Measurements from ENCODE around the gene CMTM2. TPM values are rescaled to one million over a fixed set of nuclear protein-coding genes. Genes with fewer than 3 reads are reported as not detected.
"Not testable (repeated sequence)": the region's sequence is repeated elsewhere in the genome, so short reads cannot be mapped to it uniquely, and the experiment has no call there.

The CMTM2 gene
- total and polyA plus RNA-seq, 8 donors = 0.21 to 0.84 (median 0.65) TPM; not detected in 5

DNA sequence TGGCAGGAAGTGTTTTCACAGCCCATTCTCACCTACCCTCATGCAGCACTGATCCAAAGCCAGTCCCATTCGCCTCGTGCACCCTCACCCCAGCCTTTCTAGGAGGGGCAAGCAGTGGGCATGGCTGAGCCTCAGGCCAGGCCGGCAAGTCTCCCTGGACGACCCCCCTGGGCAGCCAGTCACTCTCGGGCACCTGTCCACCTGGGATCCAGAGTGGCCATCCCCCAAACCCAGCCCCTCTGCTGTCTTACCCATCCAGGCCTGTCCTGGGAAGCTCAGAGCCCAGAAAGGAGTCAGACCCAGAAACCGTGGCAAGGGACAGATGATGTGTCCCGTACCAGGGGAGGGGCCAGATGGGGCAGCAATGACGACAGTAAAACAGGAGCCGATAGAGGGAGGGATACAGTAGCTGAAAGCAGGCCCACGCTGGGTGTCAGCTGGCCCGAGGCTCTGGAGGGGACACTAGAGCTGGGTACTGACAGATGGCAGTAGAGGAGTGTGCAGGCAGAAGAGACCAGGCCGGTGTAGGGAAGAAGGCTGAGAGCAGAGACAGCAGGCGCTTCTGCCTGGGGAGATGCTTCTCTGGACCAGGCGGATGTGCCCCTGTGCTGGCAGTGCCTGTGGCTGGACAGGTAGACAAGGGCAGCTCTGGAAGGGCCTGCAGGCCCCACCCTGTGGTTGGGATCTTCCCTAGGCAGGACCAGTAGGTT is 31.0 kb downstream of the CMTM2 start:
- Histone ChIP-seq H3K36me3 (no peaks in the 10 kb centered on the region), H3K4me3 (no peak overlapping the region), H3K4me1 (no peaks in the 10 kb centered on the region), H3K27me3 (no peaks in the 10 kb centered on the region), H3K9me3 (no peaks in the 10 kb centered on the region), H3K27ac (no peak overlapping the region)
- intact Hi-C loops (cut with DNase I) = no loop called here
- WGBS, 2 donors = 86 to 88% methylated on average over 14 of the region's 14 CpGs
- peak in 1 of 6 donors; percentile 70 for DNase-seq
- no peak for FAIRE-seq
- ATAC-seq = no peak
- TF ChIP-seq, protein P1, sequence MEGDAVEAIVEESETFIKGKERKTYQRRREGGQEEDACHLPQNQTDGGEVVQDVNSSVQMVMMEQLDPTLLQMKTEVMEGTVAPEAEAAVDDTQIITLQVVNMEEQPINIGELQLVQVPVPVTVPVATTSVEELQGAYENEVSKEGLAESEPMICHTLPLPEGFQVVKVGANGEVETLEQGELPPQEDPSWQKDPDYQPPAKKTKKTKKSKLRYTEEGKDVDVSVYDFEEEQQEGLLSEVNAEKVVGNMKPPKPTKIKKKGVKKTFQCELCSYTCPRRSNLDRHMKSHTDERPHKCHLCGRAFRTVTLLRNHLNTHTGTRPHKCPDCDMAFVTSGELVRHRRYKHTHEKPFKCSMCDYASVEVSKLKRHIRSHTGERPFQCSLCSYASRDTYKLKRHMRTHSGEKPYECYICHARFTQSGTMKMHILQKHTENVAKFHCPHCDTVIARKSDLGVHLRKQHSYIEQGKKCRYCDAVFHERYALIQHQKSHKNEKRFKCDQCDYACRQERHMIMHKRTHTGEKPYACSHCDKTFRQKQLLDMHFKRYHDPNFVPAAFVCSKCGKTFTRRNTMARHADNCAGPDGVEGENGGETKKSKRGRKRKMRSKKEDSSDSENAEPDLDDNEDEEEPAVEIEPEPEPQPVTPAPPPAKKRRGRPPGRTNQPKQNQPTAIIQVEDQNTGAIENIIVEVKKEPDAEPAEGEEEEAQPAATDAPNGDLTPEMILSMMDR (IDR thresholded peaks at IDR 0.05) = no peak

- intact Hi-C loops (cut with DNase I); ATAC-seq; H3K27ac ChIP-seq; FAIRE-seq; H3K27me3 ChIP-seq; H3K4me1 ChIP-seq; H3K4me3 ChIP-seq; H3K9me3 ChIP-seq; H3K36me3 ChIP-seq: not testable (repeated sequence)
- DNase-seq = peak in 2 of 6 donors; percentile 30 to 60
- WGBS, 2 donors = 73 to 84% methylated on average over 8 of the region's 8 CpGs
Measured at GRCh38 chr16:66611911-66612310, 32.6 kb downstream of the CMTM2 start.

- WGBS, 2 donors = 44 to 45% methylated on average over 14 of the region's 14 CpGs
- Histone ChIP-seq H3K4me3 (no peak overlapping the region), H3K9me3 (no peaks in the 10 kb centered on the region), H3K27me3 (no peaks in the 10 kb centered on the region), H3K27ac (no peak overlapping the region), H3K36me3 (no peaks in the 10 kb centered on the region), H3K4me1 (no peaks in the 10 kb centered on the region)
- FAIRE-seq (no peak), ATAC-seq (peak; percentile 87 to 93 (median 90)), DNase-seq (peak; percentile 77 to 94 (median 90))
- intact Hi-C loops (cut with DNase I) = no loop called here
- TF ChIP-seq, protein P1 (IDR thresholded peaks at IDR 0.05) = no peak
Measured at GRCh38 chr16:66612422-66612821, 33.2 kb downstream of the CMTM2 start.

GRCh38 chr16:66614161-66614802 is 35.0 kb downstream of the CMTM2 start:
- Histone ChIP-seq H3K9me3 (no peaks in the 10 kb centered on the region), H3K27me3 (no peaks in the 10 kb centered on the region), H3K4me3 (no peak overlapping the region), H3K27ac (no peak overlapping the region), H3K36me3 (no peaks in the 10 kb centered on the region), H3K4me1 (peaks cover 0 to 6% (median 0%) of the 10 kb centered on the region in 3 donors)
- intact Hi-C loops (cut with DNase I) = no loop called here
- TF ChIP-seq, protein P1 (IDR thresholded peaks at IDR 0.05) = no peak
- ATAC-seq (no peak), FAIRE-seq (no peak), DNase-seq (no peak)
- 89 to 91% methylated on average over 12 of the region's 12 CpGs for WGBS, 2 donors

GRCh38 chr16:66616169-66616568 is 36.9 kb downstream of the CMTM2 start:
- TF ChIP-seq, protein P1 (IDR thresholded peaks at IDR 0.05) = no peak
- 95 to 97% methylated on average over 4 of the region's 4 CpGs for WGBS, 2 donors
- Histone ChIP-seq H3K4me1 (peaks cover 0 to 6% (median 0%) of the 10 kb centered on the region in 3 donors), H3K27ac (no peak overlapping the region), H3K4me3 (no peak overlapping the region), H3K9me3 (no peaks in the 10 kb centered on the region), H3K27me3 (no peaks in the 10 kb centered on the region), H3K36me3 (peaks cover 0 to 2% (median 0%) of the 10 kb centered on the region in 3 donors)
- ATAC-seq (no peak), FAIRE-seq (no peak), DNase-seq (no peak)
- intact Hi-C loops (cut with DNase I) = no loop called here

All from pancreas (tissue), 10 donors.